NB4 (cell line): ENCODE data around the gene CIDEA.
"Not testable (repeated sequence)": the region's sequence is repeated elsewhere in the genome, so short reads cannot be mapped to it uniquely, and the experiment has no call there.

Experiments used
- DNase-seq: peaks from one replicate; pipeline ENCODE4 v3.0.0; 2010; ENCODE audit warnings: low read depth
- H3K4me3 ChIP-seq: one replicate; pipeline ENCODE4 v1.5.1; 2011; ENCODE audit warnings: mild to moderate bottlenecking, low read depth, low read length, moderate library complexity
- MAX ChIP-seq: IDR thresholded peaks from 2 replicates; pipeline ENCODE4 v1.6.1; 2011; ENCODE audit warnings: low read depth, low read length
- MYC ChIP-seq: IDR thresholded peaks from 2 replicates; pipeline ENCODE4 v1.6.1; 2011; ENCODE audit warnings: low read depth, low read length
- POLR2A ChIP-seq: IDR thresholded peaks from 2 replicates; pipeline ENCODE4 v1.6.1; 2011; ENCODE audit warnings: mild to moderate bottlenecking; ENCODE audit not compliant: insufficient read length; ENCODE audit errors: extremely low read depth
- TF ChIP-seq, protein P1 (sequence below): IDR thresholded peaks from one replicate; pipeline ENCODE4 v1.5.1; 2012; ENCODE audit warnings: low read depth, low read length

CIDEA gene

GRCh38 chr18:12254136-12254819, at the start of gene CIDEA:
CIDEA (plus strand) TSS chr18:12254361; CDS start chr18:12254384, 23 bp downstream.
- no peak for TF ChIP-seq POLR2A
- TF ChIP-seq, protein P1, sequence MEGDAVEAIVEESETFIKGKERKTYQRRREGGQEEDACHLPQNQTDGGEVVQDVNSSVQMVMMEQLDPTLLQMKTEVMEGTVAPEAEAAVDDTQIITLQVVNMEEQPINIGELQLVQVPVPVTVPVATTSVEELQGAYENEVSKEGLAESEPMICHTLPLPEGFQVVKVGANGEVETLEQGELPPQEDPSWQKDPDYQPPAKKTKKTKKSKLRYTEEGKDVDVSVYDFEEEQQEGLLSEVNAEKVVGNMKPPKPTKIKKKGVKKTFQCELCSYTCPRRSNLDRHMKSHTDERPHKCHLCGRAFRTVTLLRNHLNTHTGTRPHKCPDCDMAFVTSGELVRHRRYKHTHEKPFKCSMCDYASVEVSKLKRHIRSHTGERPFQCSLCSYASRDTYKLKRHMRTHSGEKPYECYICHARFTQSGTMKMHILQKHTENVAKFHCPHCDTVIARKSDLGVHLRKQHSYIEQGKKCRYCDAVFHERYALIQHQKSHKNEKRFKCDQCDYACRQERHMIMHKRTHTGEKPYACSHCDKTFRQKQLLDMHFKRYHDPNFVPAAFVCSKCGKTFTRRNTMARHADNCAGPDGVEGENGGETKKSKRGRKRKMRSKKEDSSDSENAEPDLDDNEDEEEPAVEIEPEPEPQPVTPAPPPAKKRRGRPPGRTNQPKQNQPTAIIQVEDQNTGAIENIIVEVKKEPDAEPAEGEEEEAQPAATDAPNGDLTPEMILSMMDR: no peak
- no peak for TF ChIP-seq MAX
- TF ChIP-seq MYC: no peak
- DNase-seq: no peak
- H3K4me3 ChIP-seq: no peak within 1 kb of the TSS

DNA sequence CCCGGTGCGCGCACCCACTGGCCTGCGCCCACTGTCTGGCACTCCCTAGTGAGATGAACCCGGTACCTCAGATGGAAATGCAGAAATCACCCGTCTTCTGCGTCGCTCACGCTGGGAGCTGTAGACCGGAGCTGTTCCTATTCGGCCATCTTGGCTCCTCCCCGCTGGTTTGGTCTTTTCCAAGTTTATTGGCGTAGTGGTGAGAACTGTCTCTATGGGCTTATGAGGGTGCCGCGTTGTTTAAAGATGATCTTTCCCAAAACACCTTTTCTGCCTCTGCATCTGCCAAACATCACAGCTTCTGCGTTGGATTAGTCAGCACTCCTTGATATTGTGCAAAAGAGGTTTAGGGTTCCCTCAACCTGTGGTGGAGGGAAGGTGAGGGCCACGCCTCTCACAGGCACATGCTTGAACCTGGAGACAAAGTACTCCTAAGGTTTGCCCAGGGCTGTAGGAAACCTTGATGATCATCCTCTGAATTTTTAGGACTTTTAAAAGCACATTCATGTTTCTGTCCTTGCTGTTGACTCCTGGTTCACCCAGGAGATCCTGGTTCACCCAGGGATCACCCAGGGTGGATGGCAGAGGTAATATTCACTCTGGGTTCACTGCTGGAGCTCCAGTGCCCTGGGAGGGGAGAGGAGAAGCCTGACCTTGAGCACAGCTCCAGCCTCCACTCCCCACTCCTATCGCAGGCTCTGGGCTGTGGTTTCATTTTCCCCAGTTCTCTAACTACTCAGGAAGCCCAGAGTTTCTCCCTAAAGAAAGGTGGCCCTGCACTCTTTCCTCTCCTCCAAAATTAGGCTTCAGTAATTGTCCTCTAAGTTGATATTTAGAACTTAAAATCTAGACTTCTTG, 45.6 kb upstream of the CIDEA start:
- H3K4me3 ChIP-seq, DNase-seq: not testable (repeated sequence)

DNA sequence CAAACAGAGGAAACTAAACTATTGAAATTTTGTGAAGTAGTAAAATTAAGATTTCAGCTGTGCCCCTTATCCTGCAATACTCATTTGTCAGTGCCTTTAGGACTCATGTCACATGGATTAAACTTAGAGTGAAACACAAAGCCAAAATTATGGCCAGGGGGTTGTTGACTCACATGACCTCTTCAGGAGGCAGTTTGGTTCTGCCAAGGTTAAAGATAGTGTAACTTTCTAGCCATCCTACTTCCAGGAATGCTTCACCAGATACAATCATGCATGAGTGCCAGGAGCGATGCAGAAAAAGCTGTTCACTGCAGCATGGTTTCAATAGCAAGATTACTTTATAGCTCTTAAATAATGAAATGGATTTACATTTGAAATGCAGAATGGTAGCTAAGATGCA, 41.9 kb upstream of the CIDEA start:
- H3K4me3 ChIP-seq, DNase-seq: not testable (repeated sequence)

DNA sequence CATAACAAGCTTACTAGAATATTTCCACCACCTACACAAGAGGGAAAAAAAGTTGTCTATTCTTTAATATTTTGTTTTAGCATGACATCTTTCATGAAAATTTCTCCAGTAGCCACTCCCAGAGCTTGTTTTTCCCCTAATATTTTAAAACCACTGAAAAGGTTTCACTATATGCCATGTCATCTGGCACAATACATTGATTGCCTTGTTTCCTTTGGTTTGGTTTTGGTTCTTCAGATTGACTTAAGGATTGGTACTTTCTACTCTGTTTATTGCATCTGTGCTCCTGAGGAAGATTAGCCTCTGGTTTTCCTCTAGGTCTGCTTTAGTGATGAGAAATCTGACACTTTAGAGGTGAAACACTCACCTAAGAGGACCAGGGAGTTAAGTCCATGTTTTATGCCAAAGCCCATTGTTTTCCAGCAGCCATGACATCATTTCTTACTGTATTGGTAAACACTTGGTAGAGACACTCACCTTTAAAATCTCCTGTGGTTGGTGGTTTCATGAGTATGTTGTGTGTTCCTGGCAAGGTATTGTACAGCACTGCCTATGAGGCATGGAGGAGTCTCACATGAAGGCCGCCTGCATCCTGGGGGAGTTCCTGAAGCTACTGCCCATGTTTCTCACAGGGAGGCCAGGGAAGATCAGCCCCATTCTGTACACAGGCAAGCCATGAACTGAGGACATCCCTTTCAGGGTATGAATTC, 39.7 kb upstream of the CIDEA start:
- DNase-seq: not testable (repeated sequence)

GRCh38 chr18:12216471-12216870, 37.7 kb upstream of the CIDEA start:
- not testable (repeated sequence) for H3K4me3 ChIP-seq, DNase-seq

More for the DNA sequence above, 39.7 kb upstream of the CIDEA start:
- not testable (repeated sequence) for H3K4me3 ChIP-seq

GRCh38 chr18:12218603-12219002, 35.6 kb upstream of the CIDEA start:
- not testable (repeated sequence) for DNase-seq, H3K4me3 ChIP-seq

- not testable (repeated sequence) for H3K4me3 ChIP-seq, DNase-seq
These were observed 32.1 kb upstream of the CIDEA start for GRCh38 chr18:12222041-12222440.

DNA sequence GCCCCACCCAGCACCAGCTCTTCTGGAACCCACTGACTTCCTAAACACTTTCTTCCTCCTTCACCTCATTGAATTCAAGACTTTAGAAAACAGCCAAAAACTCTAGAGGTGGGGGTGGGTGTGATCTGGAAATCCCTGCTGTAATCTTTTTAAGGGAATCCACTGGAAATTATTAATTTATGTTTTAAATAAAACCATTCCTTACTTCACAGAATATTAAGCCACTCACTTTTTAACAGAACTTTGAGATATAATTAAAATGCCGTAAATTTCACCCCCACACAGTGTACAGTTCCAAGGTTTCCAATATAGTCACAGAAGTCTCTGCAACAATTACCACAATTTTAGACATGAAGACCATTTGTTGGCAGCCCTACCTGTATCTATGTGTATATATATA, 30.8 kb upstream of the CIDEA start:
- H3K4me3 ChIP-seq, DNase-seq: not testable (repeated sequence)

GRCh38 chr18:12226807-12227206, 27.4 kb upstream of the CIDEA start:
- H3K4me3 ChIP-seq, DNase-seq: not testable (repeated sequence)

GRCh38 chr18:12227399-12228186, 26.6 kb upstream of the CIDEA start:
- DNase-seq, H3K4me3 ChIP-seq: not testable (repeated sequence)

- not testable (repeated sequence) for DNase-seq
These were observed 25.9 kb upstream of the CIDEA start for GRCh38 chr18:12228308-12228707.

DNA sequence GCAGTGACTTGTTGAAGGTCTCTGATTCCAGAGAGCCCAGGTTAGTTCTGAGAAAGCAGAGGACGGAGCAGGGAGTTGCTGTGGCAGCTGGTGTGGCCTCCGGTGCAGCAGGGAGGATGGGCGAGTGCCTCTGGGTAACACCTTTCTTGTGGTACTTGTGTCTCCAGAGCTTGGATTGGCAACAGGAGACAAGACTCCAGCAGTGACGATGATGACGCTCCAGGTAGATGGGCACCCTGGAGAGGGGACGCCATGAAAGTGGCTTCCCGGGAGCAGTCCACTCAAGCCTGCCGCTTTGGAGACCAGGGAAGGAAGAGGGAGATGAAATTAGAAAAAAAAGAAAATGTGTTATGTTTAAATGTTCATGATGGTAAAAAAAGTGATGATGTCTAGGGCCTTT, 23.6 kb upstream of the CIDEA start:
- DNase-seq, H3K4me3 ChIP-seq: not testable (repeated sequence)

More at GRCh38 chr18:12228308-12228707, 25.9 kb upstream of the CIDEA start:
- H3K4me3 ChIP-seq: not testable (repeated sequence)
